ENCODE measurements around the gene ALPK3. TPM values are rescaled to one million over a fixed set of nuclear protein-coding genes. Genes with fewer than 3 reads are reported as not detected.

Gene ALPK3
- total RNA-seq, 1 donor from 2014 or later: 5.4 TPM

DNA sequence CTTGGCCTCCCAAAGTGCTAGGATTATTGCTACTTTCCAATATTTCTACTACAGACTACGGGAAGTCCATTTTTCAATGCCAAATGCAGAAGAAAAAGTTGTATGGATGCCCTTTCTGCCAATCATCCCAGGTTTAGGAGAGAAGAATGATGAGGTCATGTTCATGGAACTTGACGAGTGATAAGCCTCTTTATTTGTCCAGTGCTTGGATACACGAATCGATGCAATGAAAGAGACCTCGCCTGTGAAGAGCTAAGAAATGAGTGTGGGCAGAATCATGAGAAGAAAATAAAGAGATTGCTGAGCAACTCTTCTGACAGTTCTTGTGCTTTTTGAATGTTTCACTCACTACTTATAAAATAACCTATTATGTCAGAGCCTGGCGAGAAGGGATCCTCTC lies 66.3 kb downstream of the ALPK3 start:
- Mint-ChIP-seq H3K4me1 (peaks cover 3% of the 10 kb centered on the region), H3K9me3 (no peaks in the 10 kb centered on the region), H3K36me3 (no peaks in the 10 kb centered on the region), H3K4me3 (no peak overlapping the region), H3K27me3 (ENCODE audit: insufficient read depth, low read depth) (peaks cover 10% of the 10 kb centered on the region), H3K27ac (no peak overlapping the region)
- Histone ChIP-seq H3K4me2 (no peak overlapping the region), H4K20me1 (ENCODE audit: low read depth) (no peaks in the 10 kb centered on the region), H3K36me3 (no peaks in the 10 kb centered on the region), H2AFZ (replicated peaks) (no peak overlapping the region), H3K9me3 (ENCODE audit: low read depth) (no peaks in the 10 kb centered on the region), H3K4me3 (no peak overlapping the region), H3K79me2 (ENCODE audit: low read depth) (no peaks in the 10 kb centered on the region), H3K4me1 (no peaks in the 10 kb centered on the region), H3F3A (ENCODE audit: low read depth) (no peaks in the 10 kb centered on the region), H3K9ac (no peak overlapping the region), H3K27ac (no peak overlapping the region), H3K27me3 (no peaks in the 10 kb centered on the region)
- TF ChIP-seq EZH2phosphoT487 (IDR thresholded peaks at IDR 0.05) (no peak), EZH2 (IDR thresholded peaks at IDR 0.05) (no peak)
- no peak for DNase-seq (ENCODE audit: low spot score)

DNA sequence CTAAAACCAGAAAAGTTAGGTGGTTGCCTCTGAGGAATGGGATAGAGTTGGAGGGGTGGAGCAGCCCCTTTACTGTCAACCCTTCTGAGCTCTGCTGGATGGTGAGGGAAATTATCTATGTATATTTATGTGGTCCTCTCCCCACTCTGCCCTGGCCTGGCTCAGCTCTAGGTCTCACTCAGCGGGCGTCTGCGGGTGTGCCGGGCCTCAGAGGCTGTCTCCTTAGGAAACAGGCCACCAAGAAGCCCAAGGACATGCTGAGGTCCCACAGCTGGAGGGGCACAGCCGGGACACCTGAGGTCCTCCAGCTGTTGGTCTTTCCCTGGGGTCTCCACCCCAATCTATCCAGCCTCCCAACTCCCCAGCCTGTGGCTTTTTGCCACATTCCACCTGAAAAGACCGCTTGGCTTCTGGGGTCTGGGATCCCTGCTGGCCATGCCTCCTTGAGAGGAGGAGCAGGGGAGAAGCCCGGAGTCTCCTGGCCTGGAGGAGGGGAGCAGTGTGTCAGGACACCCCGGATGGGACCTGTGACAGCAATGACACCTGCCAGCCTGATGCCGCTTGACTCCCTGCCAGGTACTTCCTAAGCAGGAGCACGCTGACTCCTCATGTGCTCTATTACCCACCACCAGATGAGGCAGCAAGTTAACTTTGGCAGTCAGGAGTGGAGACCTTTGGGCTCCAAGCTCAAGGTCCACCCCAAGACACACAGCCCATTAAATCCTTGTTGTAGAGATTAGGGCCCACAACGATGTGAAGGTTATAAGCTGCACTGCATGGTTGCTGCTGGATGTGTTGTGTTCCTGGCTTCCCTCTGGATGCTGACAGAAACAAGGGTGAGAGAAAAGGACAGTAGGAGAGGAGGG lies 67.0 kb downstream of the ALPK3 start, which contains the start of gene SLC28A1:
Gene SLC28A1 (plus strand): TSS at position 747 of the 866 bp plus-strand sequence. CDS start 3,099 bp downstream, outside the sequence.
- no peak within 1 kb of the TSS for H3K4me2 ChIP-seq
- H3K27ac ChIP-seq: no peak within 1 kb of the TSS
- H4K20me1 ChIP-seq (ENCODE audit: low read depth): no peaks in the 10 kb centered on the region
- H3K36me3 ChIP-seq: no peaks in the 10 kb centered on the region
- no peak for DNase-seq (ENCODE audit: low spot score)
- no peak within 1 kb of the TSS for H3K9ac ChIP-seq
- H3K9me3 Mint-ChIP-seq: no peaks in the 10 kb centered on the region
- TF ChIP-seq EZH2 (IDR thresholded peaks at IDR 0.05): no peak
- TF ChIP-seq EZH2phosphoT487 (IDR thresholded peaks at IDR 0.05): no peak
- TF ChIP-seq, protein P1, sequence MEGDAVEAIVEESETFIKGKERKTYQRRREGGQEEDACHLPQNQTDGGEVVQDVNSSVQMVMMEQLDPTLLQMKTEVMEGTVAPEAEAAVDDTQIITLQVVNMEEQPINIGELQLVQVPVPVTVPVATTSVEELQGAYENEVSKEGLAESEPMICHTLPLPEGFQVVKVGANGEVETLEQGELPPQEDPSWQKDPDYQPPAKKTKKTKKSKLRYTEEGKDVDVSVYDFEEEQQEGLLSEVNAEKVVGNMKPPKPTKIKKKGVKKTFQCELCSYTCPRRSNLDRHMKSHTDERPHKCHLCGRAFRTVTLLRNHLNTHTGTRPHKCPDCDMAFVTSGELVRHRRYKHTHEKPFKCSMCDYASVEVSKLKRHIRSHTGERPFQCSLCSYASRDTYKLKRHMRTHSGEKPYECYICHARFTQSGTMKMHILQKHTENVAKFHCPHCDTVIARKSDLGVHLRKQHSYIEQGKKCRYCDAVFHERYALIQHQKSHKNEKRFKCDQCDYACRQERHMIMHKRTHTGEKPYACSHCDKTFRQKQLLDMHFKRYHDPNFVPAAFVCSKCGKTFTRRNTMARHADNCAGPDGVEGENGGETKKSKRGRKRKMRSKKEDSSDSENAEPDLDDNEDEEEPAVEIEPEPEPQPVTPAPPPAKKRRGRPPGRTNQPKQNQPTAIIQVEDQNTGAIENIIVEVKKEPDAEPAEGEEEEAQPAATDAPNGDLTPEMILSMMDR (IDR thresholded peaks at IDR 0.05): no peak
- no peaks in the 10 kb centered on the region for H3K36me3 Mint-ChIP-seq
- H3K9me3 ChIP-seq (ENCODE audit: low read depth): no peaks in the 10 kb centered on the region
- no peak within 1 kb of the TSS for H3K4me3 ChIP-seq
- no peaks in the 10 kb centered on the region for H3K27me3 ChIP-seq
- H3K27ac Mint-ChIP-seq: no peak within 1 kb of the TSS
- no peak within 1 kb of the TSS for H2AFZ ChIP-seq (replicated peaks)
- no peaks in the 10 kb centered on the region for H3K4me1 ChIP-seq
- no peaks in the 10 kb centered on the region for H3F3A ChIP-seq (ENCODE audit: low read depth)
- no peaks in the 10 kb centered on the region for H3K79me2 ChIP-seq (ENCODE audit: low read depth)
- H3K4me3 Mint-ChIP-seq: no peak within 1 kb of the TSS
- H3K4me1 Mint-ChIP-seq: peaks cover 2% of the 10 kb centered on the region
- H3K27me3 Mint-ChIP-seq (ENCODE audit: insufficient read depth, low read depth): peaks cover 10% of the 10 kb centered on the region

DNA sequence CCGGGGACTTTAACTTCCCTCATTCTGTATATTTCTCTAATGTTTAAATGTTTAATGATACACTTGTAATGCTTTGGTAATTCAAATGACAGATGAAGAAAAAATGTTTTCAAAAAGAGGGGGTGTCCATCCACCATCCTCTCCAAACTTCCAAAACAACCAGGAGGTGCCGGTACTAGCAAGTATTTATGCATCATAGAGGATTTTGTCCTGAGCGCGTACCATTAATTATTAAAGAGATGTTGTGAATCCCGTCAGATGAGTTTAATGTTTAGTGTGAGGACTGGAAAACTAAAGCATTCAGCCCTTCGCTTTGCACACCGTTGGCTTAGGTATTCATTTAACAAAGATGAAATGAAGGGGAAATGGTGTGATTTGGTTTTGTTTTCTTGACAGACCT lies 68.6 kb downstream of the ALPK3 start:
- Histone ChIP-seq H3K4me3 (no peak overlapping the region), H3K27me3 (no peaks in the 10 kb centered on the region), H3K79me2 (ENCODE audit: low read depth) (no peaks in the 10 kb centered on the region), H3K36me3 (no peaks in the 10 kb centered on the region), H3K4me1 (no peaks in the 10 kb centered on the region), H3F3A (ENCODE audit: low read depth) (no peaks in the 10 kb centered on the region), H3K4me2 (no peak overlapping the region), H2AFZ (replicated peaks) (no peak overlapping the region), H3K9me3 (ENCODE audit: low read depth) (no peaks in the 10 kb centered on the region), H3K27ac (no peak overlapping the region), H4K20me1 (ENCODE audit: low read depth) (no peaks in the 10 kb centered on the region), H3K9ac (no peak overlapping the region)
- DNase-seq (ENCODE audit: low spot score): no peak
- Mint-ChIP-seq H3K27ac (no peak overlapping the region), H3K36me3 (no peaks in the 10 kb centered on the region), H3K4me3 (no peak overlapping the region), H3K4me1 (no peaks in the 10 kb centered on the region), H3K9me3 (no peaks in the 10 kb centered on the region), H3K27me3 (ENCODE audit: insufficient read depth, low read depth) (peaks cover 5% of the 10 kb centered on the region)
- TF ChIP-seq, protein P1 (IDR thresholded peaks at IDR 0.05): no peak
- TF ChIP-seq EZH2 (IDR thresholded peaks at IDR 0.05) (no peak), EZH2phosphoT487 (IDR thresholded peaks at IDR 0.05) (no peak)

Measured in neural progenitor cell (in vitro differentiated cells).